ENCODE data around the gene VSNL1.

GRCh38 chr2:17643031-17643615 lies 102.6 kb downstream of the VSNL1 start:
- TF ChIP-seq, protein P1, sequence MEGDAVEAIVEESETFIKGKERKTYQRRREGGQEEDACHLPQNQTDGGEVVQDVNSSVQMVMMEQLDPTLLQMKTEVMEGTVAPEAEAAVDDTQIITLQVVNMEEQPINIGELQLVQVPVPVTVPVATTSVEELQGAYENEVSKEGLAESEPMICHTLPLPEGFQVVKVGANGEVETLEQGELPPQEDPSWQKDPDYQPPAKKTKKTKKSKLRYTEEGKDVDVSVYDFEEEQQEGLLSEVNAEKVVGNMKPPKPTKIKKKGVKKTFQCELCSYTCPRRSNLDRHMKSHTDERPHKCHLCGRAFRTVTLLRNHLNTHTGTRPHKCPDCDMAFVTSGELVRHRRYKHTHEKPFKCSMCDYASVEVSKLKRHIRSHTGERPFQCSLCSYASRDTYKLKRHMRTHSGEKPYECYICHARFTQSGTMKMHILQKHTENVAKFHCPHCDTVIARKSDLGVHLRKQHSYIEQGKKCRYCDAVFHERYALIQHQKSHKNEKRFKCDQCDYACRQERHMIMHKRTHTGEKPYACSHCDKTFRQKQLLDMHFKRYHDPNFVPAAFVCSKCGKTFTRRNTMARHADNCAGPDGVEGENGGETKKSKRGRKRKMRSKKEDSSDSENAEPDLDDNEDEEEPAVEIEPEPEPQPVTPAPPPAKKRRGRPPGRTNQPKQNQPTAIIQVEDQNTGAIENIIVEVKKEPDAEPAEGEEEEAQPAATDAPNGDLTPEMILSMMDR (IDR thresholded peaks at IDR 0.05; ENCODE audit: insufficient read depth, low read length, poor library complexity, severe bottlenecking): no peak
- no peak for TF ChIP-seq EZH2phosphoT487 (conservative IDR thresholded peaks at IDR 0.05; ENCODE audit: low read length)
